Suprapubic skin (tissue), 3 donors: ENCODE results near the gene PDZRN3.

Experiments
- EP300 ChIP-seq: sonication (generic); formaldehyde crosslinking; IDR thresholded peaks from one replicate; pipeline ENCODE4 v1.6.1; 2017; ENCODE audit warnings: antibody characterized with exemption
- POLR2A ChIP-seq, 2 donors: fragments of 450-650 bp; IDR thresholded peaks; one replicate each; pipeline ENCODE4 v1.6.1; 2017; ENCODE audit warnings: antibody characterized with exemption in 2 of 2, mild to moderate bottlenecking in 2 of 2, moderate library complexity in 2 of 2
- TF ChIP-seq, protein P1 (sequence below), 2 donors: fragments of 200-600 bp in 1 of 2; fragments of 450-650 bp in 1 of 2; sonication (generic) in 1 of 2; IDR thresholded peaks; one replicate each; pipeline ENCODE4 v1.5.1; 2016 to 2019; ENCODE audit warnings: antibody characterized with exemption in 2 of 2, mild to moderate bottlenecking in 1 of 2, moderate library complexity in 1 of 2

DNA sequence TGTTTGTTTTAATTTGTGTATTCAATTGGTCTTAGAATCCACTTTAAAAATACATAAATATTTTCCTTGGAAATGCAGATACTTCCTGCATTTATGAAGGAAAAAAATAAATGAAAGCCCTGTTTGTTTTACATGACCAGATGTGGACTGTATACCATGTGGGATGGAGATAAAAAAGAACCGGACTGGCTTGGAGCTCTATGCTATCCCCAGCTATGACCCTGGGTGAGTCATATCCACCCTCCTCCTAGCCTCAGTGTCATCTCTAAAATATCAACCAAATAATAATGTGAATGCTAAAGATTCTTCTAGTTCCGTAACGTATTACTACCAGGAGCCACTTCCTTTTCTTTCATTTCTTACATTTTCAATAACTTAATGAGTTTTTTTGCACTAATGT, 44.5 kb upstream of the PDZRN3 start:
- TF ChIP-seq, protein P1, sequence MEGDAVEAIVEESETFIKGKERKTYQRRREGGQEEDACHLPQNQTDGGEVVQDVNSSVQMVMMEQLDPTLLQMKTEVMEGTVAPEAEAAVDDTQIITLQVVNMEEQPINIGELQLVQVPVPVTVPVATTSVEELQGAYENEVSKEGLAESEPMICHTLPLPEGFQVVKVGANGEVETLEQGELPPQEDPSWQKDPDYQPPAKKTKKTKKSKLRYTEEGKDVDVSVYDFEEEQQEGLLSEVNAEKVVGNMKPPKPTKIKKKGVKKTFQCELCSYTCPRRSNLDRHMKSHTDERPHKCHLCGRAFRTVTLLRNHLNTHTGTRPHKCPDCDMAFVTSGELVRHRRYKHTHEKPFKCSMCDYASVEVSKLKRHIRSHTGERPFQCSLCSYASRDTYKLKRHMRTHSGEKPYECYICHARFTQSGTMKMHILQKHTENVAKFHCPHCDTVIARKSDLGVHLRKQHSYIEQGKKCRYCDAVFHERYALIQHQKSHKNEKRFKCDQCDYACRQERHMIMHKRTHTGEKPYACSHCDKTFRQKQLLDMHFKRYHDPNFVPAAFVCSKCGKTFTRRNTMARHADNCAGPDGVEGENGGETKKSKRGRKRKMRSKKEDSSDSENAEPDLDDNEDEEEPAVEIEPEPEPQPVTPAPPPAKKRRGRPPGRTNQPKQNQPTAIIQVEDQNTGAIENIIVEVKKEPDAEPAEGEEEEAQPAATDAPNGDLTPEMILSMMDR (IDR thresholded peaks at IDR 0.05) = no peak
- TF ChIP-seq POLR2A (IDR thresholded peaks at IDR 0.05) = no peak
- no peak for TF ChIP-seq EP300
